OCI-LY1 (cell line): ENCODE results near the gene MAP3K19.
"Not testable (repeated sequence)": the region's sequence is repeated elsewhere in the genome, so short reads cannot be mapped to it uniquely, and the experiment has no call there.

Source experiments
- H2AFZ ChIP-seq: fragments of 200-600 bp; sonication (generic), shearing (Covaris generic); 2 replicates; pipeline ENCODE4 v1.6.0; 2014; ENCODE audit warnings: antibody characterized with exemption, mild to moderate bottlenecking, low read length
- H3F3A ChIP-seq: fragments of 200-600 bp; sonication (generic), shearing (Covaris generic); 2 replicates; pipeline ENCODE4 v1.6.0; 2014; ENCODE audit warnings: mild to moderate bottlenecking, antibody characterized with exemption, low read length, moderate library complexity; ENCODE audit not compliant: insufficient read depth
- H3K27ac ChIP-seq: fragments of 200-600 bp; sonication (generic); 2 replicates; pipeline ENCODE4 v1.5.1; 2014; ENCODE audit warnings: low read length, mixed run types, mild to moderate bottlenecking, low read depth; ENCODE audit not compliant: poor library complexity, severe bottlenecking
- H3K27me3 ChIP-seq: fragments of 200-600 bp; sonication (generic); 2 replicates; pipeline ENCODE4 v1.6.0; 2014; ENCODE audit warnings: antibody characterized with exemption, mild to moderate bottlenecking, low read length, moderate library complexity; ENCODE audit not compliant: insufficient read depth
- H3K36me3 ChIP-seq: fragments of 200-600 bp; sonication (generic); 2 replicates; pipeline ENCODE4 v1.6.1; 2014; ENCODE audit warnings: mild to moderate bottlenecking, antibody characterized with exemption, low read length, moderate library complexity, mixed read lengths; ENCODE audit not compliant: insufficient read depth
- H3K4me1 ChIP-seq: fragments of 200-600 bp; sonication (generic); 2 replicates; pipeline ENCODE4 v1.5.1; 2014; ENCODE audit warnings: mild to moderate bottlenecking, low read length, moderate library complexity; ENCODE audit not compliant: insufficient read depth, severe bottlenecking
- H3K4me2 ChIP-seq: fragments of 200-600 bp; sonication (generic), shearing (Covaris generic); 2 replicates; pipeline ENCODE4 v1.6.1; 2014; ENCODE audit warnings: low read length
- H3K4me3 ChIP-seq: fragments of 200-600 bp; sonication (generic); 2 replicates; pipeline ENCODE4 v1.5.1; 2014; ENCODE audit warnings: low read length, low read depth, mild to moderate bottlenecking, mixed read lengths; ENCODE audit not compliant: poor library complexity, severe bottlenecking
- H3K79me2 ChIP-seq: fragments of 200-600 bp; shearing (Covaris generic); 2 replicates; pipeline ENCODE4 v1.6.1; 2016; ENCODE audit warnings: mixed run types, low read length, mixed read lengths; ENCODE audit not compliant: insufficient read depth
- H3K9ac ChIP-seq: fragments of 200-600 bp; sonication (generic), shearing (Covaris generic); 2 replicates; pipeline ENCODE4 v1.6.1; 2014; ENCODE audit warnings: mild to moderate bottlenecking, low read length, mixed read lengths
- H3K9me2 ChIP-seq: fragments of 200-600 bp; sonication (generic), shearing (Covaris generic); 2 replicates; pipeline ENCODE4 v1.6.1; 2014; ENCODE audit warnings: low read depth, mild to moderate bottlenecking, low read length, mixed read lengths
- H3K9me3 ChIP-seq: fragments of 200-600 bp; shearing (Covaris generic); 2 replicates; pipeline ENCODE4 v1.6.1; 2014; ENCODE audit warnings: low read length, mixed read lengths
- H4K20me1 ChIP-seq: fragments of 200-600 bp; sonication (generic), shearing (Covaris generic); 2 replicates; pipeline ENCODE4 v1.6.0; 2016; ENCODE audit warnings: mild to moderate bottlenecking, low read length; ENCODE audit not compliant: insufficient read depth
- CTCF ChIP-seq: fragments of 200-600 bp; sonication (generic), shearing (Covaris generic); IDR thresholded peaks from 2 replicates; pipeline ENCODE4 v1.5.1; 2017; ENCODE audit warnings: mild to moderate bottlenecking, antibody characterized with exemption, low read length, moderate library complexity, mixed read lengths
- EZH2 ChIP-seq: fragments of 200-600 bp; sonication (generic), shearing (Covaris generic); IDR thresholded peaks from 2 replicates; pipeline ENCODE4 v1.8.0; 2017; ENCODE audit warnings: borderline replicate concordance, mixed run types, mild to moderate bottlenecking, antibody characterized with exemption, low read length, moderate library complexity, mixed read lengths

MAP3K19 gene

GRCh38 chr2:134976074-134976702 is 71.1 kb downstream of the MAP3K19 start:
- Histone ChIP-seq H3K27ac (no peak overlapping the region), H3F3A (no peaks in the 10 kb centered on the region), H3K4me1 (no peaks in the 10 kb centered on the region), H4K20me1 (no peaks in the 10 kb centered on the region), H3K27me3 (no peaks in the 10 kb centered on the region), H3K79me2 (no peaks in the 10 kb centered on the region), H3K4me3 (no peak overlapping the region), H3K9ac (no peak overlapping the region), H2AFZ (no peak overlapping the region), H3K4me2 (no peak overlapping the region), H3K9me3 (0 out of 2 replicates have a peak, but pooled peaks cover 9% of the 10 kb centered on the region), H3K9me2 (no peaks in the 10 kb centered on the region), H3K36me3 (no peaks in the 10 kb centered on the region)
- TF ChIP-seq EZH2 (no peak), CTCF (no peak)

- Histone ChIP-seq H3K4me2 (no peak overlapping the region), H3K27me3 (no peaks in the 10 kb centered on the region), H3K9me2 (no peaks in the 10 kb centered on the region), H3K9ac (no peak overlapping the region), H2AFZ (no peak overlapping the region), H3K4me1 (no peaks in the 10 kb centered on the region), H3K27ac (no peak overlapping the region), H3K4me3 (no peak overlapping the region), H3K9me3 (0 out of 2 replicates have a peak, but pooled peaks cover 11% of the 10 kb centered on the region), H4K20me1 (no peaks in the 10 kb centered on the region), H3K79me2 (no peaks in the 10 kb centered on the region), H3F3A (no peaks in the 10 kb centered on the region), H3K36me3 (no peaks in the 10 kb centered on the region)
- TF ChIP-seq EZH2, result no peak
These were observed 71.8 kb downstream of the MAP3K19 start for GRCh38 chr2:134975281-134976009.

GRCh38 chr2:134973241-134974138 is 73.8 kb downstream of the MAP3K19 start:
- Histone ChIP-seq H3K9me3 (peaks cover 11% of the 10 kb centered on the region; the same call in 1 of the 2 replicates), H3K27ac (no peak overlapping the region), H3K9me2 (no peaks in the 10 kb centered on the region), H2AFZ (no peak overlapping the region), H3K27me3 (no peaks in the 10 kb centered on the region), H3K4me3 (no peak overlapping the region), H3F3A (no peaks in the 10 kb centered on the region), H3K9ac (no peak overlapping the region), H3K4me1 (no peaks in the 10 kb centered on the region), H3K36me3 (no peaks in the 10 kb centered on the region), H3K4me2 (no peak overlapping the region), H3K79me2 (no peaks in the 10 kb centered on the region), H4K20me1 (no peaks in the 10 kb centered on the region)
- TF ChIP-seq CTCF (no peak), EZH2 (no peak)

DNA sequence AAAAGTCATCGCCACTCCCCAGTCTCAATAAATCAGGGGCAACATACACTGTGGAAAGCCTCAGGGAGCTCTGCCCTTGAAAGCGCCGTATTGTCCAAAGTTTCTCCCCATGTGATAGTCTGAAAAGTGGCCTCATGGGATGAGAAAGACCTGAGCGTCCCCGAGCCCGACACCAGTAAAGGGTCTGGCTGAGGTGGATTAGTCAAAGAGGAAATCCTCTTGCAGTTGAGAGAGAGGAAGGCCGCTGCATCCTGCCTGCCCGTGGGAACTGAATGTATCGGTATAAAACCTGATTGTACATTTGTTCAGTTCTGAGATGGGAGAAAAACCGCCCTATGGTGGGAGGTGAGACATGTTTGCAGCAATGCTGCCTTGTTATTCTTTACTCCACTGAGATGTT is 80.1 kb downstream of the MAP3K19 start:
- not testable (repeated sequence) for H3K79me2 ChIP-seq, H3K36me3 ChIP-seq, H3K27me3 ChIP-seq, H3K4me2 ChIP-seq, H3F3A ChIP-seq, H3K4me3 ChIP-seq, H4K20me1 ChIP-seq, H3K9ac ChIP-seq, H2AFZ ChIP-seq, H3K27ac ChIP-seq, H3K4me1 ChIP-seq, H3K9me3 ChIP-seq, H3K9me2 ChIP-seq
